GM21786 (cell line): ENCODE results near the gene GABRD.

Experiments
- ATAC-seq: cut with Tn5 transposase; IDR thresholded peaks from one replicate; pipeline ENCODE4 v1.9.1; 2021; ENCODE audit not compliant: unreplicated experiment

The GABRD gene

DNA sequence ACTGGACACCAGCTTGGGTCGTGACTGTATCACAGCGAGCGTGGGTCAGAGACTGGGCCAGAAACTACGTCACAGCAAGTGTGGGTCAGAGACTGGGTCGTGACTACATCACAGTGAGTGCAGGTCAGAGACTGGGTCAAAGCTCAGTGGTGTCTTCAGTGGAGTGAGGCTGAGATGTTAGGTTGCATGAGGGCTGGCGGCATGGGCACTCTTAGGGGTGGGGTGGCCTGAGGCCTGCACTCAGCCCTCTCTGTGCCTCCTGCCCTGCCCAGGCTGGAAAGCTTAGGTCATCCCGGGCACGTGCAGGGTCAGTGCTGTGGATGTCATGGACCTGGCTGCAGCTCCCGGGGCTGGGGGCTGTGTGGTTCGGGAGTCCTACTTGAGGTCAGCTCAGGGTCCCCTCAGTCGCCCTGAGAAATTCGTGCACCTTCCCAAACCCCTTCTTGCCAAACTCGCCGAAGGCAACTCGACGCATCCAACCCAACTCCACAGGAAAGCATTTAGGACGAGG is 34.5 kb upstream of the GABRD start:
- ATAC-seq = no peak

DNA sequence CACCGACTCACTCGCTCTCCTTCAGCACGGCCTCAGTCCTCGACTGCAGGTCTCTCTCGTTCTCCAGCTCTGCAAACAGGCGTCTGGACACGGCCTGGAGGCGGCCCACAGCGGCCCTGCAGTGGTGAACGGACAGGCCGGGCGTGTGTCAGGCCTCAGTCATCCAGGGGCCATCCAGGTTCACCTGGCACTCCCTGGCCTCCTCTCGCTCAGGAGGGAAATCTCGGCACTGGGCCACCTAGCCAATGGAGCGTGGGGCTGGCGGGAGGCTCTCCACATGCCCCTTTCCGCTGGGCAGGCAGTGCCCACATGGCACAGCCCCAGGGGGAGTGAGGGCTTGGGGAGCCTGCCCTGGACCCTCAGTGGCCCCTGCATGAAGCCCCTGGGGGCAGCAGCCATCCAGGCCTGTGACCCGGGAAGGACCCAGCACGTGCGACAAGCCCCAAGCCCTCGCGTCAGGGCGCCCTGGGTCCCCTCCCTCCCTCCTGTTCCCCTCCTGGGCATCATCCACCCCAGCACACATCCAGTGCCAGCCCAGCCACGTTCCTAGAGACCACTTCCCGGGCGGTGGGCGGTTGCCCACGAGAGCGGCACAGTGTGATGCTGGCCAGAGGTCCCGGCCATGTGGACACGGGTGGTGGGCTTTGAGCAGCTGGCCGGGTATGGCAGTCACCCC is 33.6 kb upstream of the GABRD start:
- no peak for ATAC-seq

DNA sequence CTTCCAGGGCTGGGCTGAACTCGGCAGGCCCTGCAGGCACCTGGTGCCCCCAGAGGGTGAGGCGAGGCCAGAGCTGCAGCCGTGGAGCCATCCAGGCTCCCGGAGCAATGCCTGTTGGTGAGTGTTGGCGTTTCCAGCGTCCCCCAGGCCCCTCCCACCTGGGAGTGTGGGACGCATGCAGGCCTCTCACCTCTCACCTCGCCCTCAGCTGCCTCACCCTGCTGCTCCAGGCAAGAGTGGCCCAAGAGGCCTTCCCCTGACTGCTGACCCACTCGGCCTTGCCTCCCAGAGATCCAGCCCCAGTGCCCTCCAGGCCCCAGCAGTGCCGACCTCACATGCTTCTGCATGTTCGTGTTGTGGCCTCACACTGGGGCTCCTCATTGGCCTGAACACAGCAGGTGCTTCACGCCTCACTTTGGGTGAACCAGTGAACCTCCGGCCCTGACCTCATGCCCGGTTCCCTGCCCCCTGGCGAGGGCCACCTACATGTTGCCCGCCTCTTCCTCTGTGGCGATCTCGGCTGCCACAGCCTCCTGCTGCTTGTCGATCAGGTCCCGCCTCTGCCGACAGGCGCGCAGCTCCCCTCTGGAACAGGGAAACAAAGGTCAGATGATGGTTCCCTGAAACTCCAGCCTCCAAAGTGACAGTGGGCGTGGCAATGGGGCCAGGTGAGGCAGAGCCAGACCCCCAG is 32.5 kb upstream of the GABRD start:
- ATAC-seq = no peak

DNA sequence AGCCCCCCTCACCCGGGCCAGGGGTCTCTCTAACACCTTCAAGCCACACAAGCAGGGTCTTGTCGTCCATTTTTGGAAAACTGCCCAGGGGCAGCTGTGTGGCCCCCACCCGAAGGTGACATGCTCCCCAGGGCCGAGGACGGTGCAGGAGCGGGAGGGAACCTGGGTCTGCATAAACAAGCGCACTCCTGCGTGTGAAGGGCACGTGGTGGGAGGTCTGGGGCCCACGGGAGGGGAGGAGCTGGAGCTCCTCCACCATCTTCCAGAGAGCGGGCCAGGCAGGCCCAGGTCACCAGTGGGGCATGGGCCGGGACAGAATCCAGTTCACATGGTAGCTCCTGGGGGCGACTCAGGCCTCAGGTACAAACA is 32.0 kb upstream of the GABRD start:
- no peak for ATAC-seq

DNA sequence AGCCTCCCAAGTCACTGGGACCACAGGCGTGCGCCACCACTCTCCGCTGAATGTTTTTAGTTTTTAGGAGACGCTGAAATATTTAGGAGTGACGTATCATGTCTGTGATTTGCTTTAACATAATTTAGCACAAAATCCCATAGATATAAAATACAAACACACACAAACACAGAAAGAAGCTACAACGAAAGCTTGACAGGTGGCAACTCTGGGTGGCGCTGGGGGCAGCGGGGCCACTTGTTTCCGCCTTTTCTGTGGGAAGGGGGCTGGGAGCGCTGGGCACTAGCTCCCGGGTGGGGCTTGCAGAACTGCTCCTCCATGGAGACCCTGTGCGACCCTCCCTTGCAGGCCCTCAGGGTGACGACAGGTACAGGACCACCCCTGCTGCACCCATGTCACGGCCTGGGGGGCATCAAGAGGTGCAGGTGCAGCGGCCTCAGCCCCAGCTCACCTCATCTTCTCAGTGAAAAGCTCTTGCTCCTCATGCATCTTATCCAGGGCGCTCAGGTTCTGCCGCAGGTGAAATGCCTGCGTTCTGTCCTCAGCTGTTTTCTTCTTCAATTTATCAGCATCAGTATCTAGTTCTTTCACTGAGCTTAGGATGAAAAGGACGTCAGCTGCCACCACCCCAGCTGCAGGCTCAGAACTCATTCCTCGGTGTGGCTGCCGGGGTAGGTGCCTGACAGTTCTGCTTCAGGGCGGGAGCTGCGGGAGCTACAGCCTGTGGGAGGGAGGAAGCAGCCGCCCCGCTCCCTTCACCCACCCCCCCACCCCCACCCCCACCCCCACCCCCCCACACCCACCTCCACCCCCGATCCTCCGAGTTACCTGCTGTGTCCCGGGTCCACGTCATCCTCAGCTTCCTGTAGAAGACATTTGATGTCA is 30.8 kb upstream of the GABRD start:
- no peak for ATAC-seq

DNA sequence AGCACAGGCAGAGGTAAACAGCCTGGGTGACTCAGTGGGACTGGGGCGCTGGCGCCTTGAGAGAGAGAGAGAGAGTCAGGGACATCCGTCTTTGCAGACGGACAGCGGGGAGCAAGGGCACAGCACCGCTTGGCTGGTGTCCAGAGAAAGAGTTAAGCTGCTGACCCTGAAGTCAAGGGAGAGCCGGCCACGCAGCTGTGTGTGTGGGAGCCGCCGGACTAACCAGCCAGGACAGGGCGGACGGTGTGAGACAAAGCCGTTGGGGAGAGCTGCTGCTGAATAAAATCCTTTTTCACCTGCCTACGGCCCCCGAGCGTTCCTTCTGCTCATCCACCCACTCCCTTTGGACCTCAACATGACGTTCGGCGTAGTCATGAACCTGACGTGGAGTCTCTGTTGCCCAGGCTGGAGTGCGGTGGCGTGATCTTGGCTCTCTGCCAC is 30.0 kb upstream of the GABRD start:
- ATAC-seq = no peak

DNA sequence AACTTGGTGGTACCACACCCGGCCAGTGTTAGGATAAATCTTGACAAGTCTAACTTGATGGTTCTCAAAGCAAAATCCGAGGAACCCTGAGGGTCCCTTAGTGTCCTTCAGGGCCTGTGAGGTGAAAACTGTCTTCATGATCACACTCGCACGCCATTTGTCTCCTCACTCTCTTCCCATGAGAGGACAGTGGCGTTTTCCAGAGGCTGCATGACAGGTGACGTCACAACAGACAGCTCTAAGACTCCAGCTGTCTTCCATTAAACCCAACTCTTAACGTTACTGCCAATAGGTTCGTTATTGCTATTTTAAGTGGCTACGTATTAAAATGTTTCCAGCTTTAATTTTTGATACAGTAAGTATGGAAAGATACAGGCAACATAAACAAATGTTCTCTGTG is 29.4 kb upstream of the GABRD start:
- no peak for ATAC-seq

DNA sequence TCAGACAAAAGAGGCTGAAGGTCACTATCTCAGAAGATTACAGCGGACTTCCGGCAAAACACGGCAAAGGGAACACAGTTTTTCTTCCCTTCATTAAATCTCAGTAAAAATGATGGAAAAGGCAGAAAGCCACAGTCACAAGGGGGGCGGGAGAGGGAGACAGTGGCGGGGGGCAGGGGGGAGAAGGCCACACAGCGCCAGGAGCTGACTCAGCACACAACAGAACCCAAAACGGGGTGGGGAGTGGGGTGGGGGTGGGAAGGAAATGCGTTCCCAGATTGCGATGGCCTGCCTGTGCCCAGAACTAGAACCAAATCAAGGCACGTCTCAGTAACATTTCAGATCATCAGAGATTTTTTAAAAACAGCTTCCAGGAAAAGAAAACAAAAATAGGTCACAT is 28.9 kb upstream of the GABRD start:
- ATAC-seq = no peak

DNA sequence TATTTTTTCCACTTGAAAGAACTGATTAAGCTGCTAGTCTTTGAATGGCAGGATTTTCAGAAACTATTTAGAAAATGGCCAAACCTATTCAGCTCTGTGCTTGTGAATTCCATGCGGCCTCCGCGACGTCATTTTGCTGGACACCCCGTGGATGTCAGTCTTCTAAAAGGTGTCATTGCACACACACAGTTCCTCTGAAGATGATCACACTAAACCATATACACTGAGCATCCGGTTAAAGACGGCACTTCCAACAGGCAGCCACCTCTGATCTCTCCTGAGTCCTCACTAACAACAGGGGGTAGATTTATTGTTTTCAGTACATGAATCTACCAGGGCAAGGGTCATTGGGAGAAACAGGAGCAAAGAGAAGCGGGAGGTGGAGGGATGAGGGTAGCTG is 24.6 kb upstream of the GABRD start:
- ATAC-seq = no peak

DNA sequence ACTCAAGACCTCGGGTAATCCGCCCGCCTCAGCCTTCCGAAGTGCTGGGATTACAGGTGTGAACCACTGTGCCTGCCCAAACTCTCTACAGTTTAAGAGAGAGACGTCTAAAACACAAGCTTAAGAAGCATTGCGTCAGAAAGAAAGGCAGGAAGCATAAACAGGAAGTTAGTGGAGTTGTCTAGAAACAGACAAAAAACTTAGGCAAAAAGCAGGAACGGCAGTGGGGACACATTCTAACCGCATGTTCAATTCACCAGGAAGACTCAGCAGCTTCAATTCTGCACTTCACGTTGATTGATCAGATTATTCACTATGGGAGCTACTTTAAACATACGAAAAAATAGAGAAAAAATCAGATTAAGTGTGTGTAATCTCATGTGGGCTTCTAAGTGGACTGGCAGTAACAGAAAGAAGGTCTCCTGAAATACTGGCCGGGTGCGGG is 22.9 kb upstream of the GABRD start:
- ATAC-seq = no peak

DNA sequence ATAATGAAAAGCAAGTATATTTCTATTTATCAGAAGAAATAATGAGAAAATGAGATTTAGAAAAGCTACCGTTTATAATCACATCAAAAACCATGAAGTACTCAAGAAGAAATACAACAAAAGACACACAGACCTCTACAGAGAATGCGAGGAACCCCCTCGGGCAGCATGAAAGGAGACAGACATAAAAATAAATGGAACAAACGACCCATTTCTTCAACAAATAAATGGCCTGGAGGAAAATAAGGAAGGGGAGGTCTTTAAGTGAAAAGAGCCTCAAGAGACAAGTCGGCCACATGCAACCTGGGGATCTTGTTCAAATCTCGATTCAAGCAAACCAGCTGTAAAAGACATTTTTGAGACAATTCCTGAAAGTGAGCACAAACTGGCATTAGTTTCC is 21.6 kb upstream of the GABRD start:
- no peak for ATAC-seq

DNA sequence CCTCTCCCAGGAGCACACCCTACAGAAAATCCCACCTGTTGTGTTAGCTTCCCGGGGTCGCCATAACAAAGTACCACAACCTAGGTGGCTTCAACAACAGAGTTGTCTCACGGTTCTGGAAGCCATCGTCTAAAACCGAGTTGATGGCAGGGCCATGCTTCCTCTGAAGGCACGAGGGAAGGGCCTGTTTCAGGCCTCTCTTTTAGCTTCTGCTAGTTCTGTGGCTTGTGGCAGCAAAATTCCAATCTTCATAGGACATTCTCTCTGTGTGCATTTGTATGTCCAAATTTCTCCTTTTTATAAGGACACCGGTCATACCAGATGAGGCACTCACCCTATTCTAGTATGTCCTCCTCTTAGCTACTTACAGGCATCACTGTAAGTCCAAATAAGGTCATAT is 18.7 kb upstream of the GABRD start:
- no peak for ATAC-seq

DNA sequence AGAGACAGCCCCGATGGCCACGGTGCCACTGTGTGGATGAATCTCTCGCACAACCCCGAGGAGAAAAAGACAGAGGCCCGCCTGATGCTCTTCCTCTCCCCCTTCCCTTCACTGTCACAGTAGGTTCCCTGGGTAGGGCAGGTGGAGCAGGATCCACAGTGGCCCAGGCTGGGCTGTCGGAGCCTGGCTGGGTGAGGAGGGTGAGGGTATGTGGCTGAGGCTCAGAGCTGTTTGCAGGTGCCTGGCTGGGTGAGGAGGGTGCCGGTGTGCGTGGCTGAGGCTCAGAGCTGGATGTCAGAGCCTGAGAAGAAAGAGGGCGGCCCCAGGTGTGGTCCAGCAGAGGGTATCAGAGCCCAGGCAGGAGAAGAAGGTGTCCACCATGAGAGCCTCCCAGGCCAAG is 18.3 kb upstream of the GABRD start:
- ATAC-seq = no peak

DNA sequence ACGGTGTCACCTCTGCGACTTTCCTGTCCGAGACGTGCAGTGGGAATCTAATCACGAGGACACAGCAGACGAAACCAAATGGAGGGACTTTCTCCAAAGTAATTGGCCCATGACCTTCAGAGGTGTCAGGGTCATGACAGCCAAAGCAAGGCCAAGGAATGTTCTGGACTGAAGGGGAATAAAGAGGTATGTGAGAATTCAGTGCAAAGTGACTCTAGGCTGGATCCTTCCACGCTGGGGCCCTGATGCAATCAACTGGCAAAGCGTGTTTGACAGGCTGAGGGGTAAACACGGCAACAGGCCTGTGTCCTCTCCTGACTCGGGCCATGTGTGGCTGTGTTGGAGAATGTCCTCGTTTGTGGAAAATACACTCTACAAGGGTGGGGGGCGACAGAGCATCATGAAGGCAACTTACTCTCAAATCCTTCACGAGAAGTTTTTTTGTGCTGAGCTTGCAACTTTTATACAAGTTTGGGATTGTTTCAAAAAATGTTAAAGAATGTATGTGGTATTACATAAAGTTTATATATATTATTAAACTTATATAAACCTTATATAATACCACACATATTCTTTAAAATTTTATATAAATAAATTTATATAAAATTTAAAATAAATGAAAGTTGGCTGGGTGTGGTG is 17.3 kb upstream of the GABRD start:
- ATAC-seq = no peak

DNA sequence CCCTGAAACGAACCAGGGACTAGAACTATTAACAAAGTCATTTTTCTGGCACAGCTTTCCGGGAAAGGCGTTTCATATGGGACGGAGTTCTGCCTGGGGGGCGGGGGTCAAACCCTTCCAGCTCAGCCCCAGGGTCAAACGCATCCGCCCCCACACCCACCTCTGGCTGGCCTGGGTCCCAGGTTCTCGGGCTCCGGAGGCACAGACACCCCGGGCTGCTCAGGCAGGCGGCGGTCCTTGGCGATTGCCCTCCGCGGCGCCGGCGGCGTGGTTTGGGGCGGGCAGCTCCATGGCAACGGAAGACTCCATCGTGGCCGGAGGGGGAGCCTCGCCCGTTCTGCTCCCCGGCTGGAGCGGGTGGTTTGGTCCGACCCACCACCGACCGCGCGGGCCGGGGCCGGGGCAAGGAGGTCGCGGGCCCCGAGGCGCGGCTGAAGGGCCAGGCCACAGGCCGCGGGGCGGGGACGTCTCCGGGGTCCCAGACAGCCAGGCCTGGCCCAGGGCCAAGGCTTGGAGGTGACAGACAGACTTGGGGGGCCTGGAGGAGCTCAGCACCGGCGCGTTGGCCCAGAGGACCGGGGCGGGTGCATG is 15.5 kb upstream of the GABRD start, which contains the start of gene CFAP74:
TSS of gene CFAP74 (minus strand) at position 246 of the 591 bp plus-strand sequence. CDS start 12,830 bp downstream, outside the sequence.
- ATAC-seq = no peak

DNA sequence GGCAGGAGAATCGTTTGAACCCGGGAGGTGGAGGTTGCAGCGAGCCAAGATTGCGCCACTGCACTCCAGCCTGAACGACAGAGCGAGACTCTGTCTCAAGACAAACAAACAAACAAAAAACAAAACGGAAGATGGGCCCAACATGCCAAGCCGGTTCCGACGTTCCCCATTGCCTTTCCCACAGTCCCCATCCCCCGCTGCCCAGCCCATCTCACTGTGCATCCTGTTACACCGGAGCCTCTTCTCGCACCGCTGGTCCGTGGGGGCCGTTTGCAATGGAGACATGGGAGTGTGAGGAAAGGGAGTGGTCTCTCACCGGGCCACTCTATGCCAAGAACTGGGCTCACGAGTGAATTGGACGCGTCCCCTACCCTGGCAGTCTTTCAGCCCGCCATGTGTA is 14.3 kb upstream of the GABRD start:
- no peak for ATAC-seq

DNA sequence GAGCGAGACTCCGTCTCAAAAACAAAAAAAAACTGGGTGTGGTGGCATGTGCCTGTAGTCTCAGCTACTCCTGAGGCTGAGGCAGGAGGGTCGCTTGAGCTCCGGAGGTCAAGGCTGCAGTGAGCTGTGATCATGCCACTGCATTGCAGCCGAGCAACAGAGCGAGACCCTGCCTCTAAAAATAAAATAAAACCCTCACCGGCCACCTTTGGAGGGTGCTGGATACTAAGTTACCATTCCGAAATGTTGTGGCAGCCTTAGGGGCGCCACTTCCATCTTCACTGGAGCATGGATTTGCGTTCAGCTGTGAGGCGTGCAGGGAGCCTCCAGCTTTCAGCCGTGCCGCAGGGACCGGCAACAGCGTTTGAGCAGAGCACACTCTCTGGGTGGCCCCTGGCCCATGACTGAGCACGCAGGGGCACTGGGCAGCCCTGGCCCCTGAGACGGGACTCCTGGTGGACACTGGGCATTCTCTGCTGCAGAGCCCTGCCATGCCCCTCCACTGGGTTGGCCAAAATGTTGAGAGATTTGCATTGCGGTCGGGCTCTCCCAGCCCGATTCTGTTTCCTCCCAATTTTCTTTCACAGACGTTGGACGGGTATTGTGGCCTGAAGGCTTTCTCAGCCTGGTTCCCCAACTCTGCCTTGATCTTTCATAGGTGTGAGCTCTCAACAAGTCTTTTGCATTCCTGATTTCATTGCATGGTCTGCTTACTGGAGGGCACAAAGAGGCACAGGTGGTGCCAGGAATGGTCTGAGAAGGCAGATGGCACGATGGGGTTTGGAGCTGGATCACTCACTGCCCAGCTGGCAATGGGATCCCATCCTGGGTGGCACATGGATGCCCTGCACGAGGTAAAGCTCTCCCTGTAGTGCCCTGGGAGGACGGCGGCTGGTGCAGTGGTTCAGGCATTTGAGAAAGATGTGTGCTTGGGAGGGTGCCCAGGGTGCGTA is 9.8 kb upstream of the GABRD start:
- ATAC-seq = no peak

DNA sequence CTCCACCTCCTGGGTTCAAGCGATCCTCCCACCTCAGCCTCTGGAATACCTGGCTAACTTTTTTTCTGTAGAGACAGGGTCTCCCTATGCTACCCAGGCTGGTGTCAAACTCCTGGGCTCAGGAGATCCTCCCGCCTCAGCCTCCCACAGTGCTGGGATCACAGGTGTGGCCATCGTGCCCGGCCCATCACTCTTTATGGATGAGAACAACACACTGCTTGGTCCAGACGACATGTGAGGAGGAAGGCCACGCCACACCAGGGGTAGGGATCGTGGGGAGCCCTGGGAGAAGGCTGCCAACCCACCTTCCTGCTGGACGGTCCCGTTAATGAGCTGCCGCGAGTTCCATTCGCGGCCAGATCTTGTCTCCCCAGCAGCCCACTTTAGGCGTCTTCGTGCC is 5.0 kb upstream of the GABRD start:
- no peak for ATAC-seq
